GDM1 (cell line): Measurements from ENCODE around the gene C4orf50.
"Not testable (repeated sequence)": the region's sequence is repeated elsewhere in the genome, so short reads cannot be mapped to it uniquely, and the experiment has no call there.

ENCODE experiments used
- DNase-seq: peaks from one replicate; lab custom pipeline; 2025; lab: John Stamatoyannopoulos, UW

The C4orf50 gene

GRCh38 chr4:5969336-5969735, 48.9 kb downstream of the C4orf50 start:
- no peak for DNase-seq

- no peak for DNase-seq
Observed at GRCh38 chr4:5968246-5968645, 50.0 kb downstream of the C4orf50 start.

- no peak for DNase-seq
Observed at GRCh38 chr4:5967783-5968182, 50.4 kb downstream of the C4orf50 start.

GRCh38 chr4:5965225-5965624, 53.0 kb downstream of the C4orf50 start:
- DNase-seq = no peak

- DNase-seq = no peak
Observed at GRCh38 chr4:5964030-5964429, 54.2 kb downstream of the C4orf50 start.

GRCh38 chr4:5963611-5964010, 54.6 kb downstream of the C4orf50 start:
- no peak for DNase-seq

- DNase-seq = no peak
Observed at GRCh38 chr4:5962416-5962815, 55.8 kb downstream of the C4orf50 start.

GRCh38 chr4:5960252-5960880, 57.9 kb downstream of the C4orf50 start:
- no peak for DNase-seq

- no peak for DNase-seq
Observed at GRCh38 chr4:5959211-5959982, 58.8 kb downstream of the C4orf50 start.

GRCh38 chr4:5958199-5958735, 60.0 kb downstream of the C4orf50 start:
- DNase-seq = no peak

GRCh38 chr4:5957076-5957475, 61.2 kb downstream of the C4orf50 start:
- no peak for DNase-seq

GRCh38 chr4:5956285-5957021, 61.8 kb downstream of the C4orf50 start:
- no peak for DNase-seq

- DNase-seq = no peak
Observed at GRCh38 chr4:5955856-5956255, 62.4 kb downstream of the C4orf50 start.

GRCh38 chr4:5955201-5955821, 62.9 kb downstream of the C4orf50 start:
- DNase-seq = no peak

- no peak for DNase-seq
Observed at GRCh38 chr4:5954056-5954760, 64.0 kb downstream of the C4orf50 start.

GRCh38 chr4:5952975-5953951, 65.0 kb downstream of the C4orf50 start:
- no peak for DNase-seq

- DNase-seq = no peak
Observed at GRCh38 chr4:5952286-5952974, 65.8 kb downstream of the C4orf50 start.

GRCh38 chr4:5946653-5947052, 71.6 kb downstream of the C4orf50 start:
- not testable (repeated sequence) for DNase-seq

GRCh38 chr4:5945936-5946335, 72.3 kb downstream of the C4orf50 start:
- no peak for DNase-seq

GRCh38 chr4:5945171-5945570, 73.1 kb downstream of the C4orf50 start:
- DNase-seq = no peak
